IMR-90 (cell line): Measurements from ENCODE around the gene TBC1D10A. TPM values are rescaled to one million over a fixed set of nuclear protein-coding genes. Genes with fewer than 3 reads are reported as not detected.

Source experiments
- ATAC-seq: fragments of 200-7000 bp; cut with Tn5 transposase; 2 replicates; pipeline ENCODE4 v1.9.1; 2020; ENCODE audit warnings: low read depth, mild to moderate bottlenecking, moderate library complexity
- BruUV-seq: library from RNA; stranded (reverse); fragments of 400-500 nt; replicated peaks from 2 replicates; lab custom pipeline; 2021; lab: Mats Ljungman, UMichigan
- CTCF ChIA-PET: fragments of 300-600 bp; formaldehyde crosslinking; extraction: SDS; loops from one replicate; lab custom pipeline; 2021; ENCODE audit warnings: antibody characterized with exemption; lab: Yijun Ruan, JAX
- POLR2A ChIA-PET: fragments of 300-600 bp; sonication (Branson Sonifier 250); formaldehyde crosslinking; loops from one replicate; lab custom pipeline; 2022; ENCODE audit warnings: antibody characterized with exemption; ENCODE audit not compliant: unreplicated experiment; lab: Charles Lee
- DNase-seq: peaks from one replicate; pipeline ENCODE4 v3.0.0; 2013
- H2AFZ ChIP-seq: replicated peaks from 2 replicates; pipeline ENCODE3; 2013; ENCODE audit warnings: low read length, mild to moderate bottlenecking; ENCODE audit not compliant: poor library complexity
- H2AK5ac ChIP-seq: 2 replicates; pipeline ENCODE4 v1.6.1; 2013; ENCODE audit warnings: low read depth, low read length, inconsistent platforms
- H2AK9ac ChIP-seq: replicated peaks from 2 replicates; pipeline ENCODE3; 2013; ENCODE audit warnings: mild to moderate bottlenecking, low read depth, low read length, moderate library complexity; ENCODE audit not compliant: poor library complexity
- H2BK120ac ChIP-seq: 2 replicates; pipeline ENCODE4 v1.6.1; 2013; ENCODE audit warnings: low read depth, low read length, inconsistent platforms
- H2BK15ac ChIP-seq: 3 replicates; pipeline ENCODE4 v1.6.1; 2013; ENCODE audit warnings: low read depth, low read length, inconsistent platforms
- H2BK20ac ChIP-seq: 2 replicates; pipeline ENCODE4 v1.6.1; 2013; ENCODE audit warnings: low read depth, mild to moderate bottlenecking, inconsistent platforms, low read length, moderate library complexity
- H2BK5ac ChIP-seq: 2 replicates; pipeline ENCODE4 v1.6.1; 2013; ENCODE audit warnings: mild to moderate bottlenecking, low read depth, low read length, inconsistent platforms; ENCODE audit not compliant: poor library complexity, severe bottlenecking
- H3K14ac ChIP-seq: replicated peaks from 2 replicates; pipeline ENCODE4 v1.6.1; 2013; ENCODE audit warnings: low read depth, low read length, inconsistent platforms
- H3K18ac ChIP-seq: 2 replicates; pipeline ENCODE4 v1.6.1; 2013; ENCODE audit warnings: low read depth, low read length, control low read depth
- H3K23ac ChIP-seq: 2 replicates; pipeline ENCODE4 v1.6.1; 2013; ENCODE audit warnings: low read depth, low read length, inconsistent platforms
- H3K27ac ChIP-seq: 2 replicates; pipeline ENCODE4 v1.5.1; 2013; ENCODE audit warnings: mild to moderate bottlenecking, control low read depth, low read length; ENCODE audit not compliant: insufficient read depth
- H3K27me3 ChIP-seq: 2 replicates; pipeline ENCODE4 v1.6.1; 2013; ENCODE audit warnings: low read length; ENCODE audit not compliant: control insufficient read depth, insufficient read depth
- H3K36me3 ChIP-seq: 2 replicates; pipeline ENCODE4 v1.6.1; 2013; ENCODE audit warnings: low read length, mixed read lengths; ENCODE audit not compliant: control insufficient read depth, insufficient read depth
- H3K4ac ChIP-seq: 2 replicates; pipeline ENCODE4 v1.6.1; 2013; ENCODE audit warnings: low read depth, low read length, inconsistent platforms
- H3K4me1 ChIP-seq: 2 replicates; pipeline ENCODE4 v1.6.1; 2013; ENCODE audit warnings: low read length, mixed read lengths; ENCODE audit not compliant: control insufficient read depth, insufficient read depth
- H3K4me2 ChIP-seq: 2 replicates; pipeline ENCODE4 v1.6.1; 2013; ENCODE audit warnings: low read depth, mild to moderate bottlenecking, control low read depth, low read length, moderate library complexity
- H3K4me3 ChIP-seq: 2 replicates; pipeline ENCODE4 v1.5.1; 2013; ENCODE audit warnings: low read depth, mild to moderate bottlenecking, control low read depth, low read length, moderate library complexity; ENCODE audit not compliant: insufficient read depth
- H3K56ac ChIP-seq: 2 replicates; pipeline ENCODE4 v1.6.1; 2013; ENCODE audit warnings: low read length, inconsistent platforms; ENCODE audit not compliant: insufficient read depth; ENCODE audit errors: extremely low read depth
- H3K79me1 ChIP-seq, 2 experiments: 2 replicates each; pipeline ENCODE4 v1.6.1; 2013; ENCODE audit warnings: low read length in 2 of 2, inconsistent platforms in 1 of 2, low read depth in 1 of 2
- H3K9ac ChIP-seq: 2 replicates; pipeline ENCODE4 v1.6.1; 2013; ENCODE audit warnings: low read depth, low read length, control low read depth
- H3K9me1 ChIP-seq: 2 replicates; pipeline ENCODE4 v1.6.1; 2013; ENCODE audit warnings: low read length, inconsistent platforms; ENCODE audit not compliant: insufficient read depth
- H3K9me3 ChIP-seq: 2 replicates; pipeline ENCODE4 v1.6.1; 2013; ENCODE audit warnings: low read length; ENCODE audit not compliant: control insufficient read depth, insufficient read depth
- H4K20me1 ChIP-seq: 2 replicates; pipeline ENCODE4 v1.6.1; 2013; ENCODE audit warnings: low read length, inconsistent platforms; ENCODE audit not compliant: insufficient read depth
- H4K5ac ChIP-seq: 2 replicates; pipeline ENCODE4 v1.6.1; 2013; ENCODE audit warnings: mild to moderate bottlenecking, low read depth, low read length, control low read depth
- H4K8ac ChIP-seq, 2 experiments: 2 replicates each; pipeline ENCODE4 v1.6.1; 2013; ENCODE audit warnings: low read depth in 2 of 2, low read length in 2 of 2, control low read depth in 1 of 2, inconsistent platforms in 1 of 2
- H4K91ac ChIP-seq: 2 replicates; pipeline ENCODE4 v1.6.1; 2013; ENCODE audit warnings: low read depth, low read length, inconsistent platforms; ENCODE audit not compliant: insufficient read depth
- BHLHE40 ChIP-seq: fragments of 150-350 bp; IDR thresholded peaks from 2 replicates; pipeline ENCODE4 v1.6.1; 2016; ENCODE audit warnings: mild to moderate bottlenecking, low read depth, low read length
- CEBPB ChIP-seq: IDR thresholded peaks from 2 replicates; pipeline ENCODE4 v1.6.1; 2012; ENCODE audit warnings: low read depth, low read length, improper control_type of control experiment
- CHD1 ChIP-seq: IDR thresholded peaks from 2 replicates; pipeline ENCODE4 v1.6.1; 2012; ENCODE audit warnings: low read depth, low read length, improper control_type of control experiment
- FOS ChIP-seq: fragments of 150-350 bp; IDR thresholded peaks from 2 replicates; pipeline ENCODE4 v1.6.1; 2016; ENCODE audit warnings: low read depth, low read length
- MAFK ChIP-seq: IDR thresholded peaks from 2 replicates; pipeline ENCODE4 v1.6.1; 2012; ENCODE audit warnings: low read depth, low read length, improper control_type of control experiment
- MAZ ChIP-seq: IDR thresholded peaks from 2 replicates; pipeline ENCODE4 v1.6.1; 2012; ENCODE audit warnings: low read depth, mild to moderate bottlenecking, low read length, improper control_type of control experiment, moderate library complexity, borderline replicate concordance
- MXI1 ChIP-seq: IDR thresholded peaks from 2 replicates; pipeline ENCODE4 v1.6.1; 2012; ENCODE audit warnings: low read depth, mild to moderate bottlenecking, low read length, moderate library complexity, borderline replicate concordance
- NFE2L2 ChIP-seq: fragments of 150-350 bp; IDR thresholded peaks from 2 replicates; pipeline ENCODE4 v1.6.1; 2016; ENCODE audit warnings: low read depth, mild to moderate bottlenecking, low read length
- POLR2A ChIP-seq: IDR thresholded peaks from 2 replicates; pipeline ENCODE4 v1.6.1; 2012; ENCODE audit warnings: mild to moderate bottlenecking, low read depth, low read length
- RAD21 ChIP-seq: IDR thresholded peaks from 2 replicates; pipeline ENCODE4 v1.6.1; 2012; ENCODE audit warnings: low read length, improper control_type of control experiment
- RCOR1 ChIP-seq: IDR thresholded peaks from 2 replicates; pipeline ENCODE4 v1.6.1; 2012; ENCODE audit warnings: mild to moderate bottlenecking, low read length, improper control_type of control experiment; ENCODE audit not compliant: insufficient replicate concordance
- RFX5 ChIP-seq: IDR thresholded peaks from 2 replicates; pipeline ENCODE4 v1.8.0; 2012; ENCODE audit warnings: low read depth, mild to moderate bottlenecking, low read length, moderate library complexity
- SMC3 ChIP-seq: fragments of 150-350 bp; IDR thresholded peaks from 2 replicates; pipeline ENCODE4 v1.6.1; 2016; ENCODE audit warnings: low read depth, mild to moderate bottlenecking, antibody characterized with exemption, low read length, moderate library complexity
- WGBS, 2 experiments: methylation state at CpG; one replicate each; pipeline versions ENCODE4 v1.1.5 to v1.1.7; 2013; ENCODE audit warnings: missing lambda C conversion rate in 2 of 2; ENCODE audit not compliant: insufficient read length in 1 of 2; ENCODE audit errors: extremely low coverage in 2 of 2; 5-methylcytosine and 5-hydroxymethylcytosine counted together
- dilution Hi-C: fragments of 300-500 bp; cut with HindIII; formaldehyde crosslinking; loops from one replicate; pipeline ENCODE4 v1.14.3; 2018; ENCODE audit warnings: low sequenced_read_pairs; ENCODE audit not compliant: unreplicated experiment
- in situ Hi-C: fragments of 300-500 bp; cut with MboI; formaldehyde crosslinking; loops from 3 replicates; pipeline ENCODE4 v1.14.3; 2019; ENCODE audit warnings: low sequenced_read_pairs, inconsistent platforms, mixed read lengths
- intact Hi-C: fragments of 100-400 bp; cut with micrococcal nuclease; formaldehyde crosslinking; loops from 2 replicates; pipeline ENCODE4 v1.10.0; 2022
- polyA plus RNA-seq, 3 experiments: library from polyadenylated mRNA; depleted of rRNA; stranded (reverse); fragments of >200 nt; gene quantifications; 2 replicates each; pipeline ENCODE4 v1.2.3, GENCODE V29; 2012; ENCODE audit warnings: low replicate concordance in 1 of 3
- total RNA-seq: library from RNA; depleted of rRNA; stranded (reverse); fragments of >200 nt; gene quantifications from 2 replicates; pipeline ENCODE4 v1.2.3, GENCODE V29; 2012
- TF ChIP-seq, protein P1 (sequence below): fragments of 150-350 bp; IDR thresholded peaks from 2 replicates; pipeline ENCODE4 v1.6.1; 2017; ENCODE audit warnings: mild to moderate bottlenecking, antibody characterized with exemption, low read length, low read depth
- TF ChIP-seq, protein P2 (sequence below): fragments of 150-350 bp; IDR thresholded peaks from 2 replicates; pipeline ENCODE4 v1.6.1; 2016; ENCODE audit warnings: low read depth, mild to moderate bottlenecking, low read length, moderate library complexity, borderline replicate concordance
- TF ChIP-seq, protein P3 (sequence below): conservative IDR thresholded peaks from 2 replicates; pipeline ENCODE4 v1.5.1; 2012; ENCODE audit warnings: mild to moderate bottlenecking, low read depth, low read length, improper control_type of control experiment

Gene TBC1D10A
- total and polyA plus RNA-seq, 2 of the 4 experiments (the other 2 are of a cell fraction), result 16.3 to 33.1 TPM

DNA sequence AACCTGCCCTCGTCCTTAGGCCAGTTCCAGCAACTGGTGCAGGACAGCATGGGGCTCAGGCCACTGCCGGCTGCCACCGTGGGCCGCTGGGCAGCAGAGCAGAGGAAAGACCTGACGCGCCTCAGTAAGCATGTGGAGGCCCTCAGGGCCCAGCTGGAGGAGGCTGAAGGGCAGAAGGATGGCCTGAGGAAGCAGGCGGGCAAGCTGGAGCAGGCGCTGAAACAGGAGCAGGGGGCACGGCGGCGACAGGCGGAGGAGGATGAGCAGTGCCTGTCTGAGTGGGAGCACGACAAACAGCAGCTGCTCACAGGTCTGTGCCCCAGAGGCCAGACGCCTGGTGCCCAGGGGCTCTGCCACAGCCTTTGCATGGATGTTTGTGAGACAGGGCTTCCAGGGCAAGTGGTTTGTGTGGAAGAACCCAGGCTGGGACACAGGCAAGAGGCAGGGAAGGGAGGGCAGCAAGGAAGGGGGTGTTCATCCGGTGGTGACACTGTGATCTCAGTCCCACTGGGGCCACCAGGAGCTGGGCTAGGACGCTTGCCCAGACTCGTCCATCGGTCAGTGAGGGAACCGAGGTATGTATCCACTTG, 44.0 kb upstream of the TBC1D10A start:
- dilution Hi-C loops, result no loop called here
- ATAC-seq, result no peak
- CTCF ChIA-PET, result no interaction called here

More for the DNA sequence above, 44.0 kb upstream of the TBC1D10A start:
- H3K27me3 ChIP-seq, result no peaks in the 10 kb centered on the region
- BruUV-seq, result no TSS peak
- no peaks in the 10 kb centered on the region for H3K9me3 ChIP-seq
- H4K91ac ChIP-seq, result no peak overlapping the region
- no peak overlapping the region for H3K18ac ChIP-seq
- H2AK5ac ChIP-seq, result no peak overlapping the region
- H2AFZ ChIP-seq, result no peak overlapping the region
- H2AK9ac ChIP-seq, result no peak overlapping the region
- no peaks in the 10 kb centered on the region for H3K79me1 ChIP-seq
- DNase-seq, result no peak
- no peak overlapping the region for H3K4me2 ChIP-seq
- H2BK15ac ChIP-seq, result no peak overlapping the region
- peaks cover 5% of the 10 kb centered on the region; the same call in 1 of the 2 replicates for H3K4me1 ChIP-seq
- 98% methylated on average over 7 of the region's 19 CpGs; no CpG with 5 or more reads in 1 of the 2 experiments for WGBS, 2 experiments
- no peak overlapping the region for H2BK20ac ChIP-seq
- intact Hi-C loops (no loop called here), in situ Hi-C loops (no loop called here)
- no peak overlapping the region for H3K23ac ChIP-seq
- no peak overlapping the region for H3K9ac ChIP-seq
- H4K8ac ChIP-seq, result no peak overlapping the region
- no peak overlapping the region for H3K27ac ChIP-seq
- H3K56ac ChIP-seq, result no peak overlapping the region
- H3K4ac ChIP-seq, result no peak overlapping the region
- no peak overlapping the region for H3K4me3 ChIP-seq
- TF ChIP-seq RAD21, result no peak
- TF ChIP-seq CHD1, result no peak
- TF ChIP-seq, protein P1, sequence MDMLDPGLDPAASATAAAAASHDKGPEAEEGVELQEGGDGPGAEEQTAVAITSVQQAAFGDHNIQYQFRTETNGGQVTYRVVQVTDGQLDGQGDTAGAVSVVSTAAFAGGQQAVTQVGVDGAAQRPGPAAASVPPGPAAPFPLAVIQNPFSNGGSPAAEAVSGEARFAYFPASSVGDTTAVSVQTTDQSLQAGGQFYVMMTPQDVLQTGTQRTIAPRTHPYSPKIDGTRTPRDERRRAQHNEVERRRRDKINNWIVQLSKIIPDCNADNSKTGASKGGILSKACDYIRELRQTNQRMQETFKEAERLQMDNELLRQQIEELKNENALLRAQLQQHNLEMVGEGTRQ, result no peak
- no peak for TF ChIP-seq FOS
- no peak for TF ChIP-seq POLR2A
- TF ChIP-seq MAFK, result no peak
- no peak for TF ChIP-seq RCOR1
- no peak for TF ChIP-seq NFE2L2
- no peak for TF ChIP-seq SMC3
- no peak for TF ChIP-seq MAZ
- TF ChIP-seq BHLHE40, result no peak
- no peak for TF ChIP-seq CEBPB
- TF ChIP-seq, protein P2, sequence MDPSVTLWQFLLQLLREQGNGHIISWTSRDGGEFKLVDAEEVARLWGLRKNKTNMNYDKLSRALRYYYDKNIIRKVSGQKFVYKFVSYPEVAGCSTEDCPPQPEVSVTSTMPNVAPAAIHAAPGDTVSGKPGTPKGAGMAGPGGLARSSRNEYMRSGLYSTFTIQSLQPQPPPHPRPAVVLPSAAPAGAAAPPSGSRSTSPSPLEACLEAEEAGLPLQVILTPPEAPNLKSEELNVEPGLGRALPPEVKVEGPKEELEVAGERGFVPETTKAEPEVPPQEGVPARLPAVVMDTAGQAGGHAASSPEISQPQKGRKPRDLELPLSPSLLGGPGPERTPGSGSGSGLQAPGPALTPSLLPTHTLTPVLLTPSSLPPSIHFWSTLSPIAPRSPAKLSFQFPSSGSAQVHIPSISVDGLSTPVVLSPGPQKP, result no peak
- TF ChIP-seq, protein P3, sequence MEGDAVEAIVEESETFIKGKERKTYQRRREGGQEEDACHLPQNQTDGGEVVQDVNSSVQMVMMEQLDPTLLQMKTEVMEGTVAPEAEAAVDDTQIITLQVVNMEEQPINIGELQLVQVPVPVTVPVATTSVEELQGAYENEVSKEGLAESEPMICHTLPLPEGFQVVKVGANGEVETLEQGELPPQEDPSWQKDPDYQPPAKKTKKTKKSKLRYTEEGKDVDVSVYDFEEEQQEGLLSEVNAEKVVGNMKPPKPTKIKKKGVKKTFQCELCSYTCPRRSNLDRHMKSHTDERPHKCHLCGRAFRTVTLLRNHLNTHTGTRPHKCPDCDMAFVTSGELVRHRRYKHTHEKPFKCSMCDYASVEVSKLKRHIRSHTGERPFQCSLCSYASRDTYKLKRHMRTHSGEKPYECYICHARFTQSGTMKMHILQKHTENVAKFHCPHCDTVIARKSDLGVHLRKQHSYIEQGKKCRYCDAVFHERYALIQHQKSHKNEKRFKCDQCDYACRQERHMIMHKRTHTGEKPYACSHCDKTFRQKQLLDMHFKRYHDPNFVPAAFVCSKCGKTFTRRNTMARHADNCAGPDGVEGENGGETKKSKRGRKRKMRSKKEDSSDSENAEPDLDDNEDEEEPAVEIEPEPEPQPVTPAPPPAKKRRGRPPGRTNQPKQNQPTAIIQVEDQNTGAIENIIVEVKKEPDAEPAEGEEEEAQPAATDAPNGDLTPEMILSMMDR, result no peak
- TF ChIP-seq RFX5, result no peak
- TF ChIP-seq MXI1, result no peak
- H2BK5ac ChIP-seq, result no peak overlapping the region
- 0 out of 2 replicates have a peak, but pooled peaks cover 2% of the 10 kb centered on the region for H3K9me1 ChIP-seq
- H2BK120ac ChIP-seq, result no peak overlapping the region
- H3K14ac ChIP-seq, result no peak overlapping the region
- peaks cover 4% of the 10 kb centered on the region for H4K20me1 ChIP-seq
- no peak overlapping the region for H4K5ac ChIP-seq
- POLR2A ChIA-PET, result no interaction called here
- peaks cover 5% of the 10 kb centered on the region; the same call in 1 of the 2 replicates for H3K36me3 ChIP-seq
